A549 (cell line): Measurements from ENCODE around the gene KHDC3L. TPM values are rescaled to one million over a fixed set of nuclear protein-coding genes. Genes with fewer than 3 reads are reported as not detected.
"Not testable (repeated sequence)": the region's sequence is repeated elsewhere in the genome, so short reads cannot be mapped to it uniquely, and the experiment has no call there.

ENCODE experiments used
- ATAC-seq, 2 experiments: fragments of 200-7000 bp in 1 of 2; fragments of >200 bp in 1 of 2; cut with Nextera tagmentation in 1 of 2; cut with Tn5 transposase in 1 of 2; 3 replicates each; pipeline versions ENCODE4 v1.8.0 to v1.9.1; 2018 to 2020; ENCODE audit warnings: mild to moderate bottlenecking in 1 of 2, moderate library complexity in 1 of 2
- CTCF ChIA-PET: fragments of 300-600 bp; sonication (Branson Sonifier 250); formaldehyde crosslinking; extraction: SDS; loops from one replicate; lab custom pipeline; 2021; ENCODE audit warnings: antibody characterized with exemption, inconsistent platforms; lab: Yijun Ruan, JAX
- POLR2A ChIA-PET: fragments of 350-600 bp; formaldehyde crosslinking; extraction: SDS; loops from one replicate; lab custom pipeline; 2021; ENCODE audit warnings: antibody characterized with exemption, inconsistent platforms; lab: Yijun Ruan, JAX
- DNase-seq, 2 experiments: peaks; one replicate each; pipeline versions ENCODE4 v3.0.0 to v3.0.0-alpha.2; 2011 to 2016; ENCODE audit warnings: low read depth in 1 of 2, low spot score in 1 of 2
- FAIRE-seq: peaks from 2 replicates; lab custom pipeline; 2011; peaks lifted over from hg19 to GRCh38; lab: Jason Lieb, UNC
- H3K27ac ChIP-seq, 2 experiments: fragments of >200 bp; sonication (Bioruptor Twin); formaldehyde crosslinking; 3 replicates each; pipeline ENCODE4 v1.5.1; 2016 to 2017
- H3K4me1 ChIP-seq: fragments of >200 bp; sonication (Bioruptor Twin); formaldehyde crosslinking; 3 replicates; pipeline ENCODE4 v1.6.1; 2016
- H3K4me2 ChIP-seq: fragments of >200 bp; sonication (Bioruptor Twin); formaldehyde crosslinking; 3 replicates; pipeline ENCODE4 v1.6.1; 2016
- H3K4me3 ChIP-seq: fragments of >200 bp; sonication (Bioruptor Twin); formaldehyde crosslinking; 3 replicates; pipeline ENCODE4 v1.5.1; 2016
- H3K9me3 ChIP-seq: fragments of >200 bp; sonication (Bioruptor Twin); formaldehyde crosslinking; 3 replicates; pipeline ENCODE4 v1.6.1; 2016
- BHLHE40 ChIP-seq: IDR thresholded peaks from 2 replicates; pipeline ENCODE4 v1.6.1; 2012; ENCODE audit warnings: low read depth, low read length, inconsistent platforms
- CHD4 ChIP-seq: fragments of 200-600 bp; sonication (generic); IDR thresholded peaks from 2 replicates; pipeline ENCODE4 v1.6.1; 2016; ENCODE audit warnings: antibody characterized with exemption, mild to moderate bottlenecking, borderline replicate concordance
- CTCF ChIP-seq: fragments of >200 bp; sonication (Bioruptor Twin); formaldehyde crosslinking; IDR thresholded peaks from 3 replicates; pipeline ENCODE4 v1.5.1; 2016
- EP300 ChIP-seq, 2 experiments: fragments of >200 bp; sonication (Bioruptor Twin); formaldehyde crosslinking; IDR thresholded peaks; 2 replicates in 1 of 2; 3 replicates in 1 of 2; pipeline ENCODE4 v1.6.1; 2016 to 2017
- HES2 ChIP-seq: fragments of >200 bp; sonication (Bioruptor Twin); formaldehyde crosslinking; IDR thresholded peaks from 2 replicates; pipeline ENCODE4 v1.6.1; 2016
- HMGXB4 ChIP-seq: fragments of 250-450 bp; sonication (Bioruptor Pico); IDR thresholded peaks from 2 replicates; pipeline ENCODE4 v1.5.0; 2021; ENCODE audit warnings: mild to moderate bottlenecking, moderate library complexity, borderline replicate concordance
- JUNB ChIP-seq: fragments of >200 bp; sonication (Bioruptor Twin); formaldehyde crosslinking; IDR thresholded peaks from 2 replicates; pipeline ENCODE4 v1.6.1; 2016
- RNF2 ChIP-seq: fragments of 200-600 bp; sonication (generic); IDR thresholded peaks from 2 replicates; pipeline ENCODE4 v1.6.1; 2016; ENCODE audit warnings: low read depth, mild to moderate bottlenecking, antibody characterized with exemption, moderate library complexity, borderline replicate concordance
- SMC3 ChIP-seq: fragments of >200 bp; sonication (Bioruptor Twin); formaldehyde crosslinking; IDR thresholded peaks from 3 replicates; pipeline ENCODE4 v1.6.1; 2018; ENCODE audit warnings: inconsistent platforms
- ZC3H11A ChIP-seq: fragments of 450-650 bp; IDR thresholded peaks from 2 replicates; pipeline ENCODE4 v1.6.1; 2014; ENCODE audit warnings: antibody characterized with exemption, mild to moderate bottlenecking
- WGBS: methylation state at CpG from one replicate; pipeline ENCODE4 v1.1.6; 2017; ENCODE audit errors: missing lambda C conversion rate; 5-methylcytosine and 5-hydroxymethylcytosine counted together
- polyA plus RNA-seq, 4 experiments: library from polyadenylated mRNA; depleted of rRNA in 3 of 4; stranded (reverse); fragments of >200 nt; fragmentation: RNase III in 1 of 4; extraction: RNeasy Plus Mini Kit Qiagen cat#74134 plus additional on column Dnase treatment in 1 of 4; gene quantifications; 2 replicates in 3 of 4; 3 replicates in 1 of 4; pipeline ENCODE4 v1.2.3, GENCODE V29; 2011 to 2017
- TF ChIP-seq, protein P1 (sequence below): fragments of 200-600 bp; sonication (generic); IDR thresholded peaks from 2 replicates; pipeline ENCODE4 v1.6.1; 2016; ENCODE audit warnings: antibody characterized with exemption, mild to moderate bottlenecking, moderate library complexity
- TF ChIP-seq, protein P2 (sequence below): fragments of 450-650 bp; IDR thresholded peaks from 2 replicates; pipeline ENCODE4 v1.6.1; 2014; ENCODE audit warnings: antibody characterized with exemption

Gene KHDC3L
- polyA plus RNA-seq, 2 of the 4 experiments (the other 2 are of a cell fraction), result not detected

DNA sequence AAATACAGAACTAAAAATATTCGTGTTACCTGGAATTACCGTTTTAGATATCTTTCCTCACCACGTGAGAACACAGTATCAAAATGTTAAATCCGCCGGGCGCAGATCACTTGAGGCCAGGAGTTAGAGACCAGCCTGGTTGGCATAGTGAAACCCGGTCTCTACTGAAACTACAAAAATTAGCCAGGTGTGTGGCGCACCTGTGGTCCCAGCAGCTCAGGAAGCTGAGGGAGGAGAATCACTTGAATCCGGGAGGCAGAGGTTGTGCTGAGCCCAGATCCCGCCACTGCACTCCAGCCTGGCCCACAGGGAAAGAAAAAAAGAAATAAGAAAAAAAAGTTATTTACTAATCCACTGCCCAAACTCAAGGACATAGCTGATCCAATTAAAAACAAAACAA, 27.4 kb downstream of the KHDC3L start (continued):
- TF ChIP-seq JUNB (no peak), CHD4 (no peak), ZC3H11A (no peak)
- TF ChIP-seq, protein P1, sequence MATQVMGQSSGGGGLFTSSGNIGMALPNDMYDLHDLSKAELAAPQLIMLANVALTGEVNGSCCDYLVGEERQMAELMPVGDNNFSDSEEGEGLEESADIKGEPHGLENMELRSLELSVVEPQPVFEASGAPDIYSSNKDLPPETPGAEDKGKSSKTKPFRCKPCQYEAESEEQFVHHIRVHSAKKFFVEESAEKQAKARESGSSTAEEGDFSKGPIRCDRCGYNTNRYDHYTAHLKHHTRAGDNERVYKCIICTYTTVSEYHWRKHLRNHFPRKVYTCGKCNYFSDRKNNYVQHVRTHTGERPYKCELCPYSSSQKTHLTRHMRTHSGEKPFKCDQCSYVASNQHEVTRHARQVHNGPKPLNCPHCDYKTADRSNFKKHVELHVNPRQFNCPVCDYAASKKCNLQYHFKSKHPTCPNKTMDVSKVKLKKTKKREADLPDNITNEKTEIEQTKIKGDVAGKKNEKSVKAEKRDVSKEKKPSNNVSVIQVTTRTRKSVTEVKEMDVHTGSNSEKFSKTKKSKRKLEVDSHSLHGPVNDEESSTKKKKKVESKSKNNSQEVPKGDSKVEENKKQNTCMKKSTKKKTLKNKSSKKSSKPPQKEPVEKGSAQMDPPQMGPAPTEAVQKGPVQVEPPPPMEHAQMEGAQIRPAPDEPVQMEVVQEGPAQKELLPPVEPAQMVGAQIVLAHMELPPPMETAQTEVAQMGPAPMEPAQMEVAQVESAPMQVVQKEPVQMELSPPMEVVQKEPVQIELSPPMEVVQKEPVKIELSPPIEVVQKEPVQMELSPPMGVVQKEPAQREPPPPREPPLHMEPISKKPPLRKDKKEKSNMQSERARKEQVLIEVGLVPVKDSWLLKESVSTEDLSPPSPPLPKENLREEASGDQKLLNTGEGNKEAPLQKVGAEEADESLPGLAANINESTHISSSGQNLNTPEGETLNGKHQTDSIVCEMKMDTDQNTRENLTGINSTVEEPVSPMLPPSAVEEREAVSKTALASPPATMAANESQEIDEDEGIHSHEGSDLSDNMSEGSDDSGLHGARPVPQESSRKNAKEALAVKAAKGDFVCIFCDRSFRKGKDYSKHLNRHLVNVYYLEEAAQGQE, result no peak
- TF ChIP-seq, all 56 proteins: peak for 0

DNA sequence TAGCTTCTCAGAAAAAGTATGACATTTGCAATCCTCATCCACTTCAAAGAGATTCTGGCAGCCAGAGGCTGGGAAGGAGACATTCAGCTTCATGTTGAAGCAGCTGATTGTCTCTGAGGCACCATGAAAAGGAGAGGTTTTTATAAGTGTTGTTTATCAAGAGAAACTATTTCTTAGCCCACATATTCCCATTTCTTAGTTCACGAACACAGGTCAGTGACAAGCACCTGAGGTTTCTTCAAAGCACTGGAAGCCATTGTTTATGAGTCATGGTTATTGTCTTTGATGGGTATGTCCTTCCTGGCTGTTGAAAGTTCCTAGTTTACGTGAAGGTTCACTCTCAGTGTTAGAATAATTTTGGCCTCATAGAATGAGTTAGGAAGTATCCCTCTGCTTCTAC, 29.2 kb downstream of the KHDC3L start:
- CTCF ChIA-PET, result no interaction called here
- ATAC-seq (no peak), DNase-seq (no peak), FAIRE-seq (no peak)
- H3K27ac ChIP-seq, result no peak overlapping the region
- POLR2A ChIA-PET, result no interaction called here
- H3K9me3 ChIP-seq, result no peaks in the 10 kb centered on the region
- TF ChIP-seq HMGXB4, result no peak
- 0 out of 3 replicates have a peak, but pooled peaks cover 3% of the 10 kb centered on the region for H3K4me1 ChIP-seq
- no peak overlapping the region for H3K4me2 ChIP-seq
- no peak overlapping the region for H3K4me3 ChIP-seq
- 87% methylated on average over 2 of the region's 2 CpGs for WGBS

GRCh38 chr6:73392188-73392587, 29.7 kb downstream of the KHDC3L start:
- ATAC-seq, CTCF ChIA-PET, H3K4me3 ChIP-seq, H3K4me2 ChIP-seq, H3K9me3 ChIP-seq, FAIRE-seq, POLR2A ChIA-PET, H3K4me1 ChIP-seq, H3K27ac ChIP-seq, DNase-seq: not testable (repeated sequence)
- 51% methylated on average over 4 of the region's 4 CpGs for WGBS

DNA sequence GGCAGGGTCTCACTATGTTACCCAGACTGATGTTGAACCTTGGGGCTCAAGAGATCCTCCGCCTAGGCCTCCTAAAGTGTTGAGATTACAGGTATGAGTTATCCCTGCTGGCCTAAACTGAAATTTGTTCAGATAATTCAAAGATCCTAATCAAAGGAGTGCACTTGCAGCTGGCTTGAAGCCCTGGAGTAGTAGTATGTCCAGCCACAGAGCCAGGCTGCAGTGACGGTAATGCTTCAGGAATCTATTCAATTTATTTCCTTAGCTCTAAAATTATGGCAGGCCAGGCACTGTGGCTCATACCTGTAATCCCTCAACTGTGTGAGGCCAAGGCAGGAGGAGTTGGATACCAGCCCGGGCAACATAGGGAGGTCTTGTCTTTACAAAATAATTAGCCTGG, 30.8 kb downstream of the KHDC3L start:
- H3K27ac ChIP-seq, result no peak overlapping the region
- DNase-seq, result no peak
- H3K9me3 ChIP-seq, result no peaks in the 10 kb centered on the region
- no peak for FAIRE-seq
- H3K4me1 ChIP-seq, result 0 out of 3 replicates have a peak, but pooled peaks cover 3% of the 10 kb centered on the region
- ATAC-seq, result no peak
- H3K4me2 ChIP-seq, result no peak overlapping the region
- TF ChIP-seq BHLHE40 (no peak), CTCF (no peak), CHD4 (no peak), HES2 (no peak), EP300 (IDR thresholded peaks at IDR 0.05) (no peak), RNF2 (no peak), SMC3 (no peak), HMGXB4 (no peak)
- TF ChIP-seq, protein P2, sequence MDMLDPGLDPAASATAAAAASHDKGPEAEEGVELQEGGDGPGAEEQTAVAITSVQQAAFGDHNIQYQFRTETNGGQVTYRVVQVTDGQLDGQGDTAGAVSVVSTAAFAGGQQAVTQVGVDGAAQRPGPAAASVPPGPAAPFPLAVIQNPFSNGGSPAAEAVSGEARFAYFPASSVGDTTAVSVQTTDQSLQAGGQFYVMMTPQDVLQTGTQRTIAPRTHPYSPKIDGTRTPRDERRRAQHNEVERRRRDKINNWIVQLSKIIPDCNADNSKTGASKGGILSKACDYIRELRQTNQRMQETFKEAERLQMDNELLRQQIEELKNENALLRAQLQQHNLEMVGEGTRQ, result no peak
- 69% methylated on average over 2 of the region's 3 CpGs for WGBS
- ChIA-PET CTCF (no interaction called here), POLR2A (no interaction called here)
- no peak overlapping the region for H3K4me3 ChIP-seq
